OCI-LY3 (cell line): ENCODE data around the gene PDE9A.

ENCODE experiments used
- H2AFZ ChIP-seq: fragments of 200-600, 300-600 bp; shearing (Covaris generic); 2 replicates; pipeline ENCODE4 v1.6.0; 2014; ENCODE audit warnings: antibody characterized with exemption, low read depth, low read length
- H3K27ac ChIP-seq: fragments of 200-600, 300-600 bp; sonication (generic); 2 replicates; pipeline ENCODE4 v1.5.1; 2014; ENCODE audit warnings: mild to moderate bottlenecking, low read length, moderate library complexity, mixed read lengths
- H3K27me3 ChIP-seq: fragments of 200-600, 300-600 bp; sonication (generic); 2 replicates; pipeline ENCODE4 v1.6.1; 2014; ENCODE audit warnings: low read depth, low read length, mixed read lengths
- H3K36me3 ChIP-seq: fragments of 200-600, 300-600 bp; sonication (generic); replicated peaks from 2 replicates; pipeline ENCODE3; 2014; ENCODE audit warnings: low read depth, low read length, mixed read lengths
- H3K4me1 ChIP-seq: fragments of 300-600, 200-600 bp; sonication (generic); 2 replicates; pipeline ENCODE4 v1.6.1; 2014; ENCODE audit warnings: low read length, mixed read lengths
- H3K4me2 ChIP-seq: fragments of 200-600, 300-600 bp; sonication (generic); 2 replicates; pipeline ENCODE4 v1.6.1; 2014; ENCODE audit warnings: low read length, mixed read lengths
- H3K4me3 ChIP-seq: fragments of 300-600, 200-600 bp; sonication (generic); 2 replicates; pipeline ENCODE4 v1.5.1; 2014; ENCODE audit warnings: antibody characterized with exemption, mild to moderate bottlenecking, low read length, moderate library complexity
- H3K79me2 ChIP-seq: fragments of 300-600, 200-600 bp; shearing (Covaris generic); 2 replicates; pipeline ENCODE4 v1.6.1; 2014; ENCODE audit warnings: mild to moderate bottlenecking, low read length, mixed read lengths
- H3K9ac ChIP-seq: fragments of 300-600, 200-600 bp; shearing (Covaris generic); 2 replicates; pipeline ENCODE4 v1.6.0; 2014; ENCODE audit warnings: mild to moderate bottlenecking, low read length, moderate library complexity
- H3K9me3 ChIP-seq: fragments of 200-600, 300-600 bp; shearing (Covaris generic); 2 replicates; pipeline ENCODE4 v1.6.1; 2014; ENCODE audit warnings: low read length, mixed read lengths; ENCODE audit not compliant: insufficient read depth
- H4K20me1 ChIP-seq: fragments of 200-600, 300-600 bp; sonication (generic); 2 replicates; pipeline ENCODE4 v1.6.1; 2016; ENCODE audit warnings: low read length, mixed read lengths; ENCODE audit not compliant: insufficient read depth
- CTCF ChIP-seq: fragments of 200-600, 300-600 bp; sonication (generic); IDR thresholded peaks from 2 replicates; pipeline ENCODE4 v1.5.1; 2014; ENCODE audit warnings: antibody characterized with exemption, low read length, low read depth
- EZH2phosphoT487 ChIP-seq: fragments of 200-600 bp; shearing (Covaris generic); IDR thresholded peaks from 2 replicates; pipeline ENCODE4 v1.6.1; 2018; ENCODE audit warnings: antibody characterized with exemption, mixed run types, low read depth

PDE9A gene

GRCh38 chr21:42786884-42787283, 133.5 kb downstream of the PDE9A start:
- Histone ChIP-seq H2AFZ (no peak overlapping the region), H3K27ac (no peak overlapping the region), H3K27me3 (peaks cover 5% of the 10 kb centered on the region; the same call in 1 of the 2 replicates), H3K36me3 (no peaks in the 10 kb centered on the region), H3K4me1 (no peaks in the 10 kb centered on the region), H4K20me1 (no peaks in the 10 kb centered on the region), H3K79me2 (no peaks in the 10 kb centered on the region), H3K4me2 (no peak overlapping the region), H3K9me3 (no peaks in the 10 kb centered on the region), H3K9ac (no peak overlapping the region), H3K4me3 (no peak overlapping the region)
- TF ChIP-seq EZH2phosphoT487: no peak
- TF ChIP-seq CTCF: no peak

DNA sequence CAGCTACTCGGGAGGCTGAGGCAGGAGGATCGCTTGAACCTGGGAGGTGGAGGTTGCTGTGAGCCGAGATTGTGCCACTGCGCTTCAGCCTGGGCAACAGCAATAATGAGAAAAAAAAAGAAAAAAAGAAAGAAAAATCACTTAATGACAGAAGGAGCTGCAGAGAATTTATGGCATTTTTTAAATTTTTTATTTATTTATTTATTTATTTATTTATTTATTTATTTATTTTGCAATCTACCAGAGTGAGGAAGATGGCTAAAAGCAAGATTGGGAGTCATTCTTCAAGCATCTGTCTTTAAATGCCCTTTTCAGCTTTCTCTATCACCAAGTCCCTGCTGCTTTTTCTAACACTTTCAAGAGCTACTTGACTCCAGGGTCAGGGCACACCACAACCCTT, 134.2 kb downstream of the PDE9A start:
- no peak overlapping the region for H3K27ac ChIP-seq
- H2AFZ ChIP-seq: no peak overlapping the region
- H3K79me2 ChIP-seq: no peaks in the 10 kb centered on the region
- no peaks in the 10 kb centered on the region for H3K36me3 ChIP-seq
- no peaks in the 10 kb centered on the region for H4K20me1 ChIP-seq
- H3K4me3 ChIP-seq: no peak overlapping the region
- no peak for TF ChIP-seq EZH2phosphoT487
- TF ChIP-seq CTCF: no peak
- H3K4me1 ChIP-seq: no peaks in the 10 kb centered on the region
- H3K4me2 ChIP-seq: no peak overlapping the region
- H3K27me3 ChIP-seq: peaks cover 5% of the 10 kb centered on the region; the same call in 1 of the 2 replicates
- no peaks in the 10 kb centered on the region for H3K9me3 ChIP-seq
- no peak overlapping the region for H3K9ac ChIP-seq

GRCh38 chr21:42790520-42791065, 137.2 kb downstream of the PDE9A start:
- no peaks in the 10 kb centered on the region for H4K20me1 ChIP-seq
- TF ChIP-seq EZH2phosphoT487: no peak
- TF ChIP-seq CTCF: no peak

GRCh38 chr21:42793774-42794173, 140.4 kb downstream of the PDE9A start:
- Histone ChIP-seq H3K4me3 (no peak overlapping the region), H4K20me1 (no peaks in the 10 kb centered on the region), H3K27ac (no peak overlapping the region), H3K79me2 (no peaks in the 10 kb centered on the region), H3K9me3 (no peaks in the 10 kb centered on the region), H3K4me1 (no peaks in the 10 kb centered on the region), H3K9ac (no peak overlapping the region), H3K36me3 (no peaks in the 10 kb centered on the region), H3K27me3 (peaks cover 8% of the 10 kb centered on the region), H2AFZ (no peak overlapping the region), H3K4me2 (no peak overlapping the region)
- TF ChIP-seq EZH2phosphoT487 (no peak), CTCF (no peak)

More at GRCh38 chr21:42790520-42791065, 137.2 kb downstream of the PDE9A start:
- no peaks in the 10 kb centered on the region for H3K79me2 ChIP-seq
- no peak overlapping the region for H3K27ac ChIP-seq
- no peak overlapping the region for H3K9ac ChIP-seq
- no peaks in the 10 kb centered on the region for H3K4me1 ChIP-seq
- H3K4me2 ChIP-seq: no peak overlapping the region
- H2AFZ ChIP-seq: no peak overlapping the region
- H3K4me3 ChIP-seq: no peak overlapping the region
- no peaks in the 10 kb centered on the region for H3K36me3 ChIP-seq
- no peaks in the 10 kb centered on the region for H3K9me3 ChIP-seq
- peaks cover 5% of the 10 kb centered on the region; the same call in 1 of the 2 replicates for H3K27me3 ChIP-seq
